Stimulated activated CD8-positive, alpha-beta memory T cell treated with anti-CD3 and anti-CD28 coated beads, Interleukin-15, amount 100 ng/mL, for 48 hours (primary cell): Measurements from ENCODE around the gene MRPL17.

ENCODE experiments used
- DNase-seq, 2 donors: peaks; one replicate each; pipeline ENCODE4 v3.0.0-alpha.2; 2020; ENCODE audit warnings: low read depth in 2 of 2

The MRPL17 gene

DNA sequence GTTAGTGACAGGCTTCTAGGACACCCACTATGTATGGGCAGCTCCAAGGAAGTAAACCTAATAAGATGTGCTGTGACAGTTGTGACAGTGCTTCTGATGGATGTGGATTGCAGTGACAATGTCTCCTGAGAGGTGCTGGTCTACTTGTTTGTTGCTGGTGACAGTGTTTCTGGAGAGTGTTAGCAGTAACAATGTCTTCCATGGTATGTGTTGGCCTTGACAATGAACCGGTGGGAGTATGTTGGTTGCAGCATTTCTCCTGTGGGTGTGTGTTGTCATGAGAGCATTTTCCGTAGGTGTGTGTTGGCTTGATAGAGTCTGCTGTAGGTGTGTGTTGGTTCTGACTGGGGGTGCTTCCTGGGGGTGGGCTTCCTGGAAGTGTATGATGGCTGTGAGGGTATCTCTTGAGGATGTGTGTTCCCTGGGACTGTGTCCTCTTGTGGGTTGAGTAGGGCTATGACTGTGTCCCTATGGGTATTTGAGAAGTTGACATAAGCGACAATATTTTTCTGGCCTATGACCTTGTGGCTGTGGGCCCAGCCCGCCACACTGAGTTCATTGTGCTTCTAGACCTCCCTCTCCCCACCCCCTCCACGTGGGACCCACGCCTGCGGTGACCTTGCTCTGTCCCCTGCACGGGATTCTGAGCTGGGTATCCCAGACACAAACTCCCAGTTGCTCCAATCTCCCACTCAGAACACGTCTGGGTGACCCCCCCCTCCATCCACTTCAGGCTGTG, 28.7 kb downstream of the MRPL17 start:
- no peak for DNase-seq

DNA sequence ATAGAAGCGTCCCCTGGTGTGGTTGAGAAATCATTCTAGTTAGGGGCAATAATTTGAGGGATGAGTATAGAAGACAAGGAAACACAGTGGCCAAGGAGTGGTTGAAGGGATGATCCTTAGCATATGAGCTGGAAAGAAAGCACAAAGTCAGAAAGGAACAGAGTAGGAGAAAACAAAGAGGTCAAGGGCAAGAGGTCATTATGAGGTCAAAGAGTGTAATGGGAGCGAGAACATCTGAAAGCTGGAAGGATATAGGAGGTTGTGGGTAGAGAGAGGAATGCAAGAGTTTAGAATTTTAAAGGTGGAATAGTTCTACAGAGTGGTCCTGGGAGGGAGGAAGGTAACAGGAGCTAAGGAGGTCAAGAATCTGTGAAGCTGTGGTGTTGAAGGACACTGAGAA, 29.5 kb downstream of the MRPL17 start:
- no peak for DNase-seq

DNA sequence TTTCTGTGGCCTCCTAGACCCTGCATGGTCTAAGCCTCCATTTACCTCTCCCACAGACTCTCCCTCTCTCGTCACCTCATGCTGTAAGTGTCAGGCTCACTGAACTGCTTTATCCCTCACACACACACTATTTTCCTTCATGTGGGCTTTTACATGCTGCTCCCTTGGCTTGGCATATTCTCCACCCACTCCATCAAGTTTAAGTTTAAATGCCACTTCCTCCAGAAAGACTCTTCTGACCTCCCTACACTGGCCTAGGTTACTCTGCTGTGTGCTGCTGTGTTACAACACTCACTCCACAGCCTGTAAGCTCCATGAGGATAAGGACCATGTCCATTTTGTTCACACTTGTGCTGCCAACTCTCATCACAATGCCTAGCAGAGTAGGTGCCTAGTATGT, 30.0 kb downstream of the MRPL17 start:
- DNase-seq = no peak

DNA sequence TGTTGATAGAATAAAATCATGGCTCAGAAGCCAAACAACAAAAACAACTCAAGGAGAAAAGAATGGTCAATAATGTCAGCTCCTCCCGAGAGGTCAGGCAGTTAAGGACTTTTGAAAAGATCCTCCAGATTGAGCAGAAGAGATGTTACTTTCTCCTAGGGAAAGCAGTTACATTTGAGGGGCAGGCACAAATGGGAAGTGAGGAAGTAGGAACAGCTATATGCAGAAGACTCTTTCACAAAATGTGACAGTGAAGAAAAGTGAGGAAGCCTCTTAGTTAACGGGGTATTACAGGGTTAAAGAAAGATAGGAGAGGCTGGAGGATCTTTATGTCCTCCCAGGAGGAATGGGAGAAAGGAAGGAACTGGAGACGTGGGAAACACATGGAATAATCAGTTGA, 31.0 kb downstream of the MRPL17 start:
- no peak for DNase-seq

DNA sequence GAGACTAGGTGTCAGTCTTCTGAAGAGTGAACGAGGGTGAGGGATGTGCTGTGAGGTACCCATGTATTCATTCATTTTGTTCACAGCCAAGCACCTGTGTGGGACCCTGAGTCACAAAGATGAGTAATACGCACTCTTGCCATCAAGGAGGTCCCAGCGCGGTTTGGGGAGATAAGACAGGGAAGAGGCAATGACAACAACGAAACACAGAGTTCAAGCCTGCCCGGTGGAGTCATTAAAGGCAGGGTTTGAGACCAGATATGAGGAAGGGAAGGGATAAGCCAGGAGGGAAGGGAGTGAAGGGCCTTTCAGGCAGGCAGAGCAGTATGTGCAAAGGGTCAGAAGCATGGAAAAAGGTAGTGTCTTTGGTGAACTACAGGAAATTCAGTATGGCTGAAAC, 32.2 kb downstream of the MRPL17 start:
- DNase-seq = peak in 1 of 2 donors; percentile 44

DNA sequence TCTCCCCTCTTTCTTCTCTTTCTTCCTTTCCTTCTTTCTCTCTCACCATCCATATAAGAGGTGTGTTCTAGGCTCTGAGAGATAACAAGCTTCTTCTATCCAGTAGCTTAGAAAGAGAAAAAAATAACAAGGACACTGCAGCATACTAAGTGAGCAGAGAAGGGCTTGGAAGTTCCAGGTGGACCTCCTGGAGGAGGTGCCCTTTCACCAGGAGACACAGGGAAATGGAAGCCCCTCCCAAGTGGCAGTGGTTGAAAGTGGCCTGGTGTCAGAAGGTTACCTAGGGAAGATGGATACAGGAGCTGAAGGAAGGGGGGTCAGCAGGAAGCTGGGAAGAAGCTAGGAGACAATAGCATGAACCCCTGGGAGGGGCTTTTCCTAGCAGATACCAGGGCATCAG, 33.0 kb downstream of the MRPL17 start:
- no peak for DNase-seq

DNA sequence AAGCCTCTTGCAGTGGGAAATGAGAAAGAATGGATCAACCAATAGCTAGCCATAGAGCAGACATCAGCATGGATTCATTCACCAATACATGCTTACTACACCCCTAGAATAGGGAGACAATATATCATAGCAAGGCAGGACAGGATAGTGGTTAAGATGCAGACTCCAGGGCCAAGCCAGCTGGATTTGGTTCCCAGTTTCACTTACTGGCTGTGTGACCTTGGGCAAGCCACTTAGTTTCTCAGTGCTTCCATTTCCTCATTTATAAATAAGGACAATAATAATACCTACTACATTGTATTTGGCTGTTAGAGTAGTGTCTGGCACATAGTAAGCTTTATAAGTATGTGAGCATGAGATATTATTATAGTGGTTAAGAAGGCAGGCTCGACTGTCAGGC, 34.6 kb downstream of the MRPL17 start:
- no peak for DNase-seq

DNA sequence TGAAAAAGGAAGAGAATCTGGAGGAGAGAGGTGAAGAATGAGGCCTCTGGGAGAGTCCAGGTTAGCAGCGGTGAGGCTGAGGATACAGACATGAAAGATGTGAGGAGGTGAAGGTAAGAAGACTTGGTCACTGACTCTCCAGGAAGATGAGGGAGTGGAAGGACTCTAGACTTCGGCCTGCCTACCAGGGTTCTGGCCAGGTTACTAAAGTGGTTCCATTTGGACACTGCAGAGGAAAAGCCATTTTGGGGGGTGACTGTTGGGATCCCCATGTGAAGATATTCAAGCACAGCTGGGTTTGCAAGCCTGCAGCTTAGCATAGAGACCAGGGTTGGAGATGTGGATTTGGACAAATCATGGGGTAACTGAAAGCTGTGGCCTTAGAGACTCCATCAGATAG, 35.3 kb downstream of the MRPL17 start:
- no peak for DNase-seq

DNA sequence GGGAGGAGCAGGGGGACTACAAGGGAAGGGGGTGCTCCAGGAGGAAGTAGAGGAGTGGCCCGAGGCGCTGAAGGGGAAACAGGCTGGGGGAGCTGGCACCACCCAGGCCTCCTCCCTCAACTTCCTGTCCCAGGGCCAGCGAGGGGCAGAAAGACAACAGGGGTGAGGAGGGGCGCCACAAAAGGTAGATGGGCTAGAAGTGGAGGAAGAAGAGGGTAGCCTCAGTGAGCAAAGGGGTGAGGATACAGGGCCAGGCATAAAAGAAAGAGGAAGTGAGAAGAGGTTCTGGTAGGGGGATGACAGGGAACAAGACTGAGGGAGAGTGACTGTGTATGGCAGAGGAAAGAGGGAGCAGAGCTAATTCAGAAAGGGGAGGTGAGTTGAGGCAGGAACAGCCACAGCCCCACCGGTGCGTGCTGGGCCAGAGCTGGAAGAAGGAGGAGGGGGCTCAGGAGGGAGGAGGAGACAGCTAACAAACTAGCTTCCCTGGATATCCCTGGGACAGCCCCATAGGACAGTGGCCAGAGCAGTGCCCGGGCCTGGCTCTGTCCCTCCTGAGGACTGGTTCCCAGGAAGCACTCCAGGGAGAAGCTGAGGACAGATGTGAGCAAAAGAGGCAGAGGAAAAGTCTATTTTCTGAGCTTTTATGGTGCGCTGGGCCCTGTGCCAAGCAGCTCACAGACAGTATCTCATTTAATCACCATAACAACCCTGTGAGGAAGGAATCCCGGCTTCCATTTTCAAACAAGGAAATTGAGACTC, 36.0 kb downstream of the MRPL17 start:
- no peak for DNase-seq

DNA sequence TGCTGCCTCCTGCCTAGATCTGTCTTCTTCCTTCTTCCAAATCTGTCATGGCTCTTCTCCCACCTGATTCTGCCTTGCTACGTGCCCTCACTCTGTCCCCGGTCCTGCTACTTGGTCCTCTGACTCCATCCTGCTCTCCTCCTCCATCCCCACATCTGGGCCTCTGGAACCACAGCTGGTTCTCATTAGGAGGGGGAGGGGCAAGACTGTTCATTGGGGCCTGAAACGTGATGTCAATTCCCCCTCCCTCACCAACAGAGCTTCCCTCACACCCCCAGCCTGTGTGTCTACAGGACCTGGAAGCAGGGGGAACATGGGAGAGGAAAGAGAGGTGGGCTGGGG, 36.6 kb downstream of the MRPL17 start:
- DNase-seq = no peak

DNA sequence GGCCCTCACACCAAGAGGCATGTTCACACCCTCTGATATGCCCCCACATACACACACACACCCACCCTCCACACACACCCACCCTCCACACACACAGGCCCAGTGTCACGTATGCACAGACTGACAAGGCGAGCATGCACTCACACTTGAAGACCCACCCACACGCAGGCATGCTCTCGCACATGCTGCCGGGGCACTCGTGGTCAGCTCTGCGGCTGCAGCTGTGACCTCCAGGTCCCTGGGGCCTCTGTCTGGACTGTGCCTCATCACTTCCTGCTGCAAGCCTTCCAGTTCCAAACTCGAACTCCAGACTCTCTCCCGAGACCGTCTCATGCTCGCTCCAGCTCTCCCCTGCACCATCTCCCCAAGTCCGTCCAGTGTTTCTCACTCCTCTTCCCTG, 37.1 kb downstream of the MRPL17 start:
- DNase-seq = no peak

DNA sequence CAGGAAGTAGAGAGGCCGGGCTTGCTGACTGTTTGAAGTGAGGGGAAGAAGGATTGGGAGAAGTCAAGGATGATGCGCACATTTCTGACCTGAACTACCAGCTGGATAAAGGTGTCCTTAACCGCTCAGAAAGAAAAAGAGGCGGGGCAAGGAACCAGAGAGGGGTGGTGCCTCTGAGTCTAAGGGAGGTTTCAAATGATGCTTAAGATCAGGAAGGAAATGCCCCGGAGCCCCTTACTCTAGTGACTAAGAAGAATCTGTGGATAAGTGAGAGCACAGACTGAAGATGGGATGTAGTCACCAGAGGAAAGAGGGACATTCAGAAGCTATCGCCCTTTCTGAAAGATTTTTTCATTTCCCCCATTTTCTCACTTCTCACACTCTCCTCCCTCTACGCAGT, 40.2 kb downstream of the MRPL17 start:
- DNase-seq = no peak

DNA sequence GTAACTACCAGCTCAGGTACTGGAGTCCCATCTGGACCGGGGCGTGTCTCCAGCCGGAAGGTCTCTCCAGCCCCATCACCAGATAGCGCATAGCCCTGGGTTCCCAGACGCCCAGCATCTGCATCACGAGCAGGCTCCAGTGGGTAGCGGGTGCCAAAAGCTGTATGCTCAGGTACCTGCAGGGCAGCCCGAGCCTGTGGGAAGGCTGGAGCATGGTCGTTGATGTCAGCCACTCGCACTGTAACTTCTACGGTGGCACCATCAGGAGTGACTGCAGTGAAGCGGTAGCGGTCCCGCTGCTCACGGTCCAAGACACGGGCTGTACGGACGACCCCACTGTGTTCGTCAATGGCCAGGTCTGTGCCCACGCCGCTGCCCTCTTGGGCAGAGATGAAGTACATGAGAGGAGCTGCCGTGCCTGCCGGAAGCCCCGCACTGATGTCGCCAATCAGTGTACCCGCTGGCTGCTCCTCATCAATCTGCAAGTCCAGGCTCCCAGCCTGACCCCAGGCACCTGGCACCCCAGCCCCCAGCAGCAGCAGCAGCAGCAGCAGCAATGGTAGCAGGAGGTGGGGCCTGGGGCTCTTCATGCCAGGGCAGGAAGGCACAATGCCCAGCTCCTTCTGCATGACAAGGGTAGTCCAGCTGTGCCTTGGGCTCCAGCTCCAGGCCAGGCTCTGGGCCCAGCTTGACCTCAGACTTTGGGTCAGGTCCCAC, 42.0 kb downstream of the MRPL17 start:
- DNase-seq = no peak

DNA sequence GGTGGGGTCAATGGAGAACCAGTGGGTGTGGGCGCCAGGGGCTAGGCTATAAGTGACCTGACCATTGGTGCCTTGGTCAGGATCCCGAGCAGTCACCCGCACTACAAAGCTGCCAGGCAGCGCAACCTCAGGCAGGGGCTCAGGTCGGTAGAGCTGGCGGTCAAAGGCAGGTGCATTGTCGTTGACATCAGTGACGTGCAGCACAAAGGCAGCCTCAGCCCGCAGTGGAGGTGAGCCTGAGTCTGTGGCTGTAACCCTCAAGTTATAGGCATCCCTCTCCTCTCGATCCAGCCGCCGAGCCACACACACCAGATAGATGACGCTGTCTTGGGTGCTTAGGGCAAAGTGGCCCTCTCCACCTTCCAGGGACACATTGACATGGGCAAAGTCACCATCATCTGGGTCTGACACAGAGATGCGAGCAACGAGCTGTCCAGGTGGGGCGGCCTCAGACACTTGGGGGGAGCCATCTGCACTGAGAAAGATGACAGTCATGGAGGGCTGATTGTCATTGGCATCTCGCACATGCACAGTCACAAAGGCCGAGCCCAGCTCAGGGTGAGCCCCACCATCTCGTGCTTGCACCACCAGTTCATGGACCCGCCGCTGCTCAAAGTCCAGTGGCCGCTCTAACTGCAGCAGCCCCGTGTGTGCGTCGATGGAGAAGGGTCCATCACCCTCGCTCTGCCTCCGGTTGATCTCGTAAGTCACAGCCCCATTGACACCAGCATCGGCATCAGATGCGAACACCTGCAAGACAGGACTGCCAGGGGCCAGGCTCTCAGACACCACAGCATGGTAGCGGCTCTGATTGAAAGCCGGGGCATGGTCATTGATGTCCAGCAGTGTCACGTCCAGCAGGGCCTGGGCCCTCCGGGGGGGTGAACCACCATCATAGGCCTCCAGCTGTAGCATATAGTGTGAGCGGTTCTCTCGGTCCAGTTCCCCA, 42.8 kb downstream of the MRPL17 start:
- DNase-seq = no peak

DNA sequence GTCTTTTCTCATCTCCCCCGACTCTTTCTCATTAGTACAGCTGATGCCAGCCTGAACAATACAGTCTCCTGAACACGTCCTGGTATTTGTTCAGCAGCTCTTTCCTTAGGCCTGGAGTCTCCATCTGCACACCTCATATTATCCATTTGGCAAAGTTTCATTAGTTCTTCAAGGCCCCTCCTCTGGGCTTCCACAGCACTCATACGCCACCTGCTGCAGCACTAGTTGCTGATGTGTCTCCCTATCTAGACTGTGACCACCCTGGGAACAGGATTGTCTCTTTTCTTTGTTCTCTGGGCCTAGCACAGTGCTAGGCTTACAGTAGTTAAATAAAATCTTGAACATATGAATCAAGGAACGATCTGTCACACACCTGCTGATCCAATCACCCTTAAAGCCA, 44.7 kb downstream of the MRPL17 start:
- no peak for DNase-seq

DNA sequence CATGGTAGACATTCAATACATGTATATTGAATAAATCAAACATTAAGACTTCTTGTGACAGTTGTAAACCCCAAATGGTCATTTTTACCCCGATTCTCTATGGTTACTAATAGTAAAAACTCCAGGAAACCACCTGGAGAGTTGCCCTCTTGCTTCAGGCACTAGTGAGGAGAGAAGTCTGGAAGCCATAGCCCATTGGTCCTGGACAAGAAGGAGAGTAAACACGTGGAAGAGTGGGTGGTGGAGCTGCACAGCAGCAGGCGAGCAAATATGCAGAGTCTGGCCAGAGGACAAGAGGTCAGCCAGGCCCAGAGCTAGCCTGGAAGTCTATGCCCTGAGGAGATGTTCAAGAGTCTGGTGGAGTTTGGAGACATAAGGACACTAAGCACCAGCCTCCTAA, 45.3 kb downstream of the MRPL17 start:
- no peak for DNase-seq

DNA sequence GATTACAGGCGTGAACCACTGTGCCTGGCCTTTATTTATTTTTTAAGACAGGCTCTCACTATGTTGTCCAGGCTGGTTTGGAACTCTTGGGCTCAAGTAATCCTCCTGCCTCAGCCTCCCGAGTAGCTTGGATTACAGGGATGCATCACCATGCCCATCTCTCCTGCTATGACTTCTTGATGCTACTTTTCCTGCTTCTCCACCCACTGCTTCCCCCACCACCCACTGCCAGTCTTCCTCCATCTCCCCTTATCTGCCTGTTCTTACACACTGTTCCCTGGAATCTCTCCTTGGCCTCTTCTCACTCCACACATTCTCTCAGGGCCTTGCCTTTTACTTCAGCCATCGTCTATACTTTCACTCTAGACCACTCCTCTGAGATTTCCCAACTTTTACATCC, 46.7 kb downstream of the MRPL17 start:
- DNase-seq = no peak

DNA sequence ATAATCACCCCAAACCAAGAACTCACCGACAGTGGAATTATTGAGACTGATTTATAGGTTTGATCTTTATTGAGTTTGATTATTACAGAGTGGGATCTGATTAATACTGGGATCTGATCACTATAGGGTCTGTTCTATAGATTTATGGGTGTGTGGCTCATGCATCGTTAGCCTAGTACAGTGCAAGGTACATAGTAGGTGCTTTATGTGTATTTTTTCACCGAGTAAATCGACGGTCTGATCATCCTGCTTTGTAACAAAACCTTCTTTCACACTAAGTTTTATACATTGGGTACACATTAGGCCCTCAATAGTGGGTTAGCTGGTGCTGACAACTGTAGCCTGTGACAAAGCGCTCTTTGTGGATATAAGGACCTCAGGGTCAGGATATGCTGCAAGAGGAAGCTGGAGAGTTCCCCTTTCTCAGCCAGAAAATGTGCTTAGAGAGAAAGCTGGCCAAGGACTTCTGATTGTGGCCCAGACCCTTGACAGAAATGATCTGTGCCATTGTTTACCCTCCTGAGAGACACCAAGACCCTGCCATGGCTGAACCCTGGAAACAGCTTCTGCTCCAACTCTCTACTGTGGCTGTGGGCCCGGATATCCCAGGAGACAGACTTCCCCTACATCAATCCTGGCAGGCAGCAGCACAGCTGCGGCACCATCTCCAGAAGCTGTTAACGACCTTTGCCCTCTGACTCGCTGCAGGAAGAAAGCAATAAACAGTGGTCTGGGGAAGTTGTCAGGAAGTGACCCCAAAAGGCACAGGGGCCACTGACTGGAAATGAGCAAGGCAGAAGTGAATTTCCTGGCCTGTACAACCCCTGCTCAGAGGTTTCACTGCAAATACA, 47.8 kb downstream of the MRPL17 start:
- no peak for DNase-seq

DNA sequence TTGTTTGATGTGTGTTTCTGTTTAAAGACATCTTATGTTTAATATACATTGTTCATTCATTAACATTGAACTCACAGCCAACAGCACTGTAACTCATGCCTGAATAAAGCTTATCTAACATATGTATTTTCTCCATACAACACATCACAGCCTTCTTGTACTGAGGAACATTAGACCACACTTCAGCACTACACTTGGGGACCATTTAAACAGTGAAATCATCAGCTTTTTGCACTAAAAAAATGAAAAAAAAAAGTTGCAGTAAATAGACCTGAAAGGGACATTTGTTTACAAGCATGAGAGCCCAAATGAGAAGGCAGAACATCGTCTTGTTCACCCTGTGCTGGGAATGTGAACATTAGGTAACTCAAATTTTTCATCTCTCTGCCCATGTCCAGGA, 48.6 kb downstream of the MRPL17 start:
- DNase-seq = no peak

DNA sequence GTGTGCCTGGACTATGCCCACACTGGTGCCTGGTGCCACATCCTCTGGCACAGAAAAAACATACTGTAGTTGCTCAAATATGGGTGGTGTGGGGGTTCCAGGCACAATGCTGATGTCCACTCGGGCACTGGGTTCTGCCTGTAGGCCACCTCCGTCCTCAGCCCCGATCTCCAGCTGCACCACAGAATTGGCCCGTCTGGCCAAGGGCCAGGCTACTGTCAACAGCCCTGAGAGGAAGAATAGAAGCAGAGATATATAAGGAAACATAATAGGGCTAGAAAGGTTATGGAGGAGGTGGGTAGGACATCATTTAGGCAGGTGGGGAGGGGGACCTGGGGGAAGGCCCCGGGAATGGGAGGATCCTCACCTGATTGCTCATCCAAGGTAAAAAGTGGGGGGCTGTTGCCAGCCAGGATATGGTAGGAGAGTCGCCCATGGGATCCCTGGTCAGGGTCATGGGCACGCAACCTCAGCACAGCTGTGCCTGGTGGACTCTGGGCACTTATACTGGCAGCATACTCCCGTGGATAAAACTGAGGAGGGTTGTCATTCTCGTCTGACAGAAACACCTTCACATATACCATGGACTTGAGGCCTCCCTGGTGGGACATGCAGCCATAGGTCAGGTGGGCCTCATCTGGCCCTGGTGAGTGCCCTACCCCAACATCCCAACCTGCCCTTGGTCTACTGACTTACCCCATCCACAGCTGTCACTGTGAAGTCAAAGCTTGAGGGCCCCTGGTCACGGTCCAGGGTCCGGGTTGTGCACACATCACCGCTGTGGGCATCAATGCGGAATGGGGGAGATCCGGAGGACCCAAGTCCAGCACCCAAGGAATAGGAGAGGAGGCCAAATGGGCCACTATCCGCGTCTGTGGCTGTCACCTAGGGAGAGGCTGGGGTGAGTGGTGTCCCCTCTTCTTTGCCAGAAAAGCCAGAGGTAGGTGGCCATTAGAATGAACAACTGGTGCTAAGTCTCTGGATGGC, 49.4 kb downstream of the MRPL17 start:
- DNase-seq = no peak
